NCI-H1105 (cell line): Measurements from ENCODE around the gene RNASE3.
"Not testable (repeated sequence)": the region's sequence is repeated elsewhere in the genome, so short reads cannot be mapped to it uniquely, and the experiment has no call there.

Experiments
- DNase-seq: peaks from one replicate; lab custom pipeline; 2025; lab: John Stamatoyannopoulos, UW

Gene RNASE3

GRCh38 chr14:20891126-20891825, at the start of gene RNASE3:
Gene RNASE3 (plus strand): TSS chr14:20891385. CDS start chr14:20891687, 302 bp downstream.
- not testable (repeated sequence) for DNase-seq

GRCh38 chr14:20846560-20846959, 44.6 kb upstream of the RNASE3 start:
- DNase-seq, result no peak

GRCh38 chr14:20848316-20848954, 42.8 kb upstream of the RNASE3 start:
- no peak for DNase-seq

GRCh38 chr14:20848955-20849570, 42.1 kb upstream of the RNASE3 start:
- no peak for DNase-seq

- no peak for DNase-seq
Observed at GRCh38 chr14:20853042-20853441, 38.1 kb upstream of the RNASE3 start.

GRCh38 chr14:20855652-20856291, 35.4 kb upstream of the RNASE3 start:
- peak; percentile 32 for DNase-seq

- DNase-seq, result no peak
Observed at GRCh38 chr14:20857207-20857606, 34.0 kb upstream of the RNASE3 start.

GRCh38 chr14:20857630-20858261, 33.4 kb upstream of the RNASE3 start:
- DNase-seq, result peak; percentile 50

- DNase-seq, result no peak
Observed at GRCh38 chr14:20866194-20866593, 25.0 kb upstream of the RNASE3 start.

- no peak for DNase-seq
Observed at GRCh38 chr14:20866963-20867362, 24.2 kb upstream of the RNASE3 start.

- no peak for DNase-seq
Observed at GRCh38 chr14:20873370-20874177, 17.6 kb upstream of the RNASE3 start.

GRCh38 chr14:20877016-20877415, 14.2 kb upstream of the RNASE3 start:
- no peak for DNase-seq

GRCh38 chr14:20878695-20879094, 12.5 kb upstream of the RNASE3 start:
- no peak for DNase-seq

GRCh38 chr14:20881229-20881628, 10.0 kb upstream of the RNASE3 start:
- not testable (repeated sequence) for DNase-seq

- DNase-seq, result not testable (repeated sequence)
Observed at GRCh38 chr14:20882787-20883186, 8.4 kb upstream of the RNASE3 start.

- not testable (repeated sequence) for DNase-seq
Observed at GRCh38 chr14:20888411-20888810, 2.8 kb upstream of the RNASE3 start.

GRCh38 chr14:20895322-20895721, 4.1 kb downstream of the RNASE3 start:
- DNase-seq, result not testable (repeated sequence)

GRCh38 chr14:20904393-20905029, 13.3 kb downstream of the RNASE3 start:
- DNase-seq, result no peak

- DNase-seq, result no peak
Observed at GRCh38 chr14:20905676-20906075, 14.5 kb downstream of the RNASE3 start.

- DNase-seq, result no peak
Observed at GRCh38 chr14:20907214-20907613, 16.0 kb downstream of the RNASE3 start.

- not testable (repeated sequence) for DNase-seq
Observed at GRCh38 chr14:20910822-20911221, 19.6 kb downstream of the RNASE3 start.
